HG02571 (cell line): ENCODE measurements around the gene ZMIZ1.

ENCODE experiments used
- ATAC-seq: cut with Tn5 transposase; IDR thresholded peaks from one replicate; pipeline ENCODE4 v1.9.1; 2021; ENCODE audit warnings: mild to moderate bottlenecking, moderate library complexity; ENCODE audit not compliant: unreplicated experiment

Gene ZMIZ1

GRCh38 chr10:79068562-79069324, at the start of gene ZMIZ1:
TSS of gene ZMIZ1 (plus strand) at chr10:79068966. CDS start at chr10:79201633, 132,667 bp downstream.
- ATAC-seq: peak; percentile 45

DNA sequence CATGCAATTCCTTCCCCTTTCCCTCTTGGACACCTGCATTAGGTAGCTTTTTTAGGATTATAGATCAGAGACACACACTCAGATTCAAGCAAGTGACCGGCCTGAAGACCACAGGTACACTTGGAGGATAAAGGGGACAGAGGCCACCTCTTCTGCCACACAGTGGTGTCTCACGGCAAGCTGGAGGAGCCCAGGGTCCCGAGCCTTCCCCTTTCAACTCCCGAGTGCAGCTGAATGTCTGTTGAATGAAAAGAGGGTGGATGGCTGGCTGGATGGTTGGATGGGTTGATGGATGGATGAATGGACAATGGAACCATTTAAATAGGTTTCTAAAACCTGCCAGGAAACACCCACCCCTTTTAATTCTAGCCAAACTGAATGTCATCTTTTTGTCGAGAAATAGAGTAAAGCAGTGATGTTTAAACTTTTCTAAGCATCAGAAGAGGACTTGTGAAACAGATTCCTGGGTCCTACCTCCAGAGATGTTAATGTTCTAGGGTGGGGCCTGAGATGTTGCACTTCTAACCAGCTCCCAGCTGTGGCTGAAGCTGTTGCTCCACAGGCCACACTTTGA, 49.2 kb upstream of the ZMIZ1 start:
- no peak for ATAC-seq

DNA sequence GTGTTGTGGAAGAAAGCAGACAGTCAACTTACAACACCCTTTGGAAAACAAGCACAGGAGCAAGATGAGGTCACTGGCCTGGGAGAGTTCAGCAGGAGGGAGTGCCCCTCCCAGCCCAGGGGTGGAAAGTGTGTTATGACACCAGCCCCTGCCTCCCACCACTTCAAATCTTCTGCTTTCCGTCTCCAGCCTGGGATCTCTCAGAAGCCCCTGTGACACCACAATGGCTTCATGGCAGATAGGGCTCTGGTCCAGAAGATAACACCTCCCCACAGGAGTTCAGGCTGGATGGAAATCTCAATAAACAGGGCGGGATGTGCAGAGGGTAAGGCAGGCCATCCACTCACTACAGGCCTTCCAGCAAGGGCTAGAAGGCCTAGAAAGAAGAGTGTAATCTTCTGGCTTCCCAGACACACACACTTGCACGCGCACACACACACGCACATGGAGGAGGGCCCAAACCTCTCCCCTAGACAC, 48.7 kb upstream of the ZMIZ1 start:
- ATAC-seq: no peak

- ATAC-seq: no peak
Measured at GRCh38 chr10:79020605-79021004, 48.2 kb upstream of the ZMIZ1 start.

GRCh38 chr10:79021331-79021907, 47.3 kb upstream of the ZMIZ1 start:
- ATAC-seq: no peak

GRCh38 chr10:79021948-79022499, 46.7 kb upstream of the ZMIZ1 start:
- no peak for ATAC-seq

DNA sequence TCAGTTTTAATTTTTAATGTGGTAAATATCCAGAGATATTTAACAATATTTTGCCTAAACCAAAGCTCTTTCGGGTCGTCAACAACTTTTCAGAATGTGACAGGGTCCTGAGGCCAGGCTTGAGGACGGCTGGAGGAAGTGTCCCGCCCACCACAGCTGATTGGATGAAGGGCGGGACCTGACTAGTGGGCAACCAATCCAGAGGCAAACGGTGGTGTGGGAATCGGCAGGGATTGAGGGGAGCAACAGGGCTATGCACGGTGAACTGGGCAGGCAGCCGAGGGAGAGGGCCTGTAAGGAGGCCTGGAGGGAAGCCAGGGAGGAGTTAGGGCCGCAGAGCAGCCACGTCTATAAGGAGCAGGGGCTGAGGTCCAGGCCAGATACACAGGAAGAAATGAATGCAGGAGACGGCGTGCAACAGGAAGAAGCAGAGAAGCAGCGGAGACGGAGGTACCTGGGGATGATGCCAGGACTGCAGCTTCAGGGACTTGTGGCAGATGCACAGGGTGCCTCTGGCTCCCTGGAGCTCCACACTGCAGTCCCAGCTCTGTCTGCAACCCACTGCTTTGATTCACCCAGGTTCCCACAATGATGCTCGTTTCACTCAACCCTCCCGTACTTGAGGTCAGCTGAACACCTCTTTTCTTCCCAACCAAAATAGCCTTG, 46.1 kb upstream of the ZMIZ1 start:
- no peak for ATAC-seq

DNA sequence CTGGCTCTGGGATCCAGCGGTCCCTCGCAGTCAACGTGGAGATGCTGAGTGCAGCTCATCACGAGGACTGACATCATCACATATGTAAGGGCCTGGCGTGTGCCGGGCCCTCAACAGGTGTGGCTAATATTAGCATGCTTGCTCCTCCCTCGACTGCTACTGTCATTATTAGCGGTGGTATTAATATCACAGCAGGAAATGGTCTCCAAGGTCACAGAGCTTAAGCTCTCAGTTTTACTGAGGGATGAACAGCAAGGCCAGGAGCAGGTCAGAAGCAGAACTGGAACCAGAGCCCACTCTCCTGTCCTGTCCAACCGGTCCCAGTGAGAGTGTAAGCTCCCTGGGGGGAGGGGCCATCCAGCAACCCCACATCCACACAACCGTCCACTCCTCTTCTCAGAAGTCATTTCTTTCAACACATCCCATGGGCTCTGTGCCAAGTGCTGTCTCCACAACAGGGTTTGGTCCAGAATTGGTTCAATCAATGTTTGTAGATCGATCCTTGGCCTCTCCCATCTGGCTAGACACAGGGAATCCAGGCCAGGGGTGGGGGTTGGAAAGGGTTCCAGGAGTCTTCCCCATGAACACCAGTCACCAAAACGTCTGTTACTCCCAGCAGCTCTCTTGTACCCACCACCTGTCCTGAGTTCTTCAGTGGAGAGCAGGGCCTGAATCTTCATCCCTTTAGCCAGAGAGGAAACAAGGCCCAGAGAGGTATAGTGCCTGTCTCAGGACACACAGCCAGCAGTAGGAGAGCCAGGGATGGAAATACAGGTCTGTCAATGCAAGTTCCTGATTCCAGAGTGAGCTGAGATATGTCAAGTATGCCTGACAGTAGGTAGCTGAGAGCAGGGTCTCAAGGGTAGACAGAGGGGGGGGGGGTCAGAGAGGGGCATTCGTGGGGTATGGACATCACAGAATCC, 45.3 kb upstream of the ZMIZ1 start:
- ATAC-seq: no peak

DNA sequence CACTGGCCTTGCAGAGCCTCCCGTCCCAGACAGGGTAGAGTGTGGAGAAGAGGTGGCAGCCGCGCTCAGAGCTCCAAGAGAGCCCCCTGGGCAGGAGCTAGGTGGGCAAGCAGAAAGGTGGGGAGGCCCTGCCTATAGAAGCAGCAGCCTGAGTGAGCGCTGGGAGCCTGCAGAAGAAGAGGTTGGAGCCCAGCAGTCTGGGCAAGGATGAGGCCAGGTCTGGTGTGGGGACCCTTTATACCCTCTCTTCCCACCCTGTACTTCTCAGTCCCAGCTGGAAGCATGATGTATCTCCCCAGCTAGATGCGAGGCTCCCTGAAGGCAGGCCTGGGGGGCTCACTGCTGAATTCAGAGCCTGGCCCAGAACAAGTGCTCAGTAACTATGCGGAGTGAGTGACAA, 44.5 kb upstream of the ZMIZ1 start:
- ATAC-seq: no peak

DNA sequence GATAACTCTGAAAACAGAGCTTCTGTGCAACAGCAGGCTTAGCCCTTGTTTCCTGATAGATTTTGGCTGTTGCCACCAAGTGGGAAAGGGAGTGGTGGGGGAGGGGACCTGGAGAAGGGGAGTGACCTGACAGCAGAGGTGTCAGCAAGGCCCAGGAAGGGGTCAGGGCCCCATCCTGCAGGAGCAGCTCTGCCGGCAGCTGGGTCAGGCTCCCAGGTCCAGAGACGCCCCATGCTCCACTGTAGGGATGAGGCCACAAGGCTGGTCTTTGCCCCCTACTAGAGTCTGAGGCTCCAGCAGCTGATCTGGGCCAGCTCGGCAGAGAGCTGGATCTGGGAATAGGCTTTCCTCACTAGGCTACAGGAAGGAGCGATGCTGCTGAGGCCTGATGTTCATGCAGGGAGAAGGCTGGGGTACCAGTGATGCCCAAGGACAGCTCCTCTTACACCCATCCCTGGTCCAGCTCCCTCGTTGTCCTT, 44.0 kb upstream of the ZMIZ1 start:
- ATAC-seq: no peak

DNA sequence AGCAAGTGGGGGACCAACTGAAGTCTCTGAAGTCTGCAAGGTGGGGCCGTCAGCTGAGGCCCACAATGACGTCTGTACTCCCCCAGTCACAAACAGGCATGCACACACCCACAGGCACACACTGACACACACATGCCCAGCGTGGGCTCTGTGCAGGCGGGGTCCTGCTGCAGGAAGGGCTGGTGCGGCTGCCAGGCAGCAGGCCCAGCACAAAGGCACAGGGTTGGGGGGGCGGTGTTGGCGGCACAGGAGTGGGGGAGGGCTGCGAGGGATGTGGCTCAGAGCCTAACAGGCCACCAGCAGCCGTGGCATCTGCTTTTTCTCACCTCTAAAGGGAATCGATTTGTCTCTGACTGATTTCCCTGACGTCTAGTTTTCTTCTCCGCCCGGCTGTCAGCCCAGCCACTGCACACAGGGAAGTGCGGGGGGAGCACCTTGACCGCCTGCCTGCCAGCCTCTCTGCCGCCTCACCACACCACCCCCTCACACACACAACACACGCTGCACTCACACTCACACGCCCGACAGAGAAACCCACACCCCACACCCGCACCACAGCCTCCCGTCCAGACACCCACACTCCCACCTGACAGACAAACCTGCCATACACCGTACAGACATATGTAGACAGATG, 43.5 kb upstream of the ZMIZ1 start:
- no peak for ATAC-seq

- no peak for ATAC-seq
Measured at GRCh38 chr10:79026341-79026761, 42.4 kb upstream of the ZMIZ1 start.

GRCh38 chr10:79026806-79027146, 42.0 kb upstream of the ZMIZ1 start:
- ATAC-seq: no peak

GRCh38 chr10:79027147-79028055, 41.4 kb upstream of the ZMIZ1 start:
- ATAC-seq: no peak

- ATAC-seq: no peak
Measured at GRCh38 chr10:79028056-79028430, 40.7 kb upstream of the ZMIZ1 start.

DNA sequence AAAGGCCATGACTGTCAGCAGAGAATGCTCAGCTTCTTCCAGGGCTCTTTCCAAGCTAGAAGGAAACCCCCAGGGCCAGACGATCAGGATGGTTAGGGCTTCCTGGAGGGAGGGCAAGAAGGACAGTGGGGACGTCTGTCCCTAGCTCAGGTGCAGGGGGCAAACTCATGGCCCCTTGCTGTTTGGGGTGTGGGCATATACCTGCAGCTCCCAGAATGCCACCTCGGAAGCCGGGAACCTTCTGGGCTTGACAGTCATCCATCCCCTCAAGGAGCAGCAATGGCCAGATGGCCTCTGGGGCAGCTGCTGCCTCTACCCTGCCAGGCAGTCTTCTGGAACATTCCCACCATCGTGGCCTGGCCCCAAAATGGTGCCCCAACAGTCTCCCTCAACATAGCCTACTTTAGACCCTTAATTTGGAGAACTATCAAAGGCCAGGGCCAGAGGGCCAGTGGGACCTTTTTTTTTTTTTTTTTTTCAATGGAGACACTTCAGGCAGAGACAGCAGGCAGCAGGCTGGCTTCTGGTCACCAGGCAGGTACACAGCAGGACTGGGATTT, 40.2 kb upstream of the ZMIZ1 start:
- no peak for ATAC-seq

- no peak for ATAC-seq
Measured at GRCh38 chr10:79029478-79030390, 39.0 kb upstream of the ZMIZ1 start.
